ENCODE data around the gene DPEP2NB. TPM values are rescaled to one million over a fixed set of nuclear protein-coding genes. Genes with fewer than 3 reads are reported as not detected.

The DPEP2NB gene
- total and polyA plus RNA-seq, 2 donors (not counting 3 experiments of a cell fraction or from before 2014, with no cell fraction given): not detected

- POLR2A ChIA-PET: no interaction called here
- Histone ChIP-seq H3K9me3 (replicated peaks; ENCODE audit: control insufficient read depth, insufficient read depth, low read length) (no peaks in the 10 kb centered on the region), H3K36me3 (ENCODE audit: control insufficient read depth in 2 of 2, extremely low read depth in 1 of 2, insufficient read depth in 2 of 2, low read length in 2 of 2) (peaks cover 0 to 5% of the 10 kb centered on the region in 2 experiments), H3K4me3 (replicated peaks in 1 of 3; ENCODE audit: insufficient read depth in 1 of 3, low read depth in 1 of 3, low read length in 3 of 3) (no peak overlapping the region), H3K4me2 (ENCODE audit: insufficient read depth, low read length) (no peak overlapping the region), H4K20me1 (replicated peaks; ENCODE audit: control insufficient read depth, extremely low read depth, insufficient read depth, low read length) (no peaks in the 10 kb centered on the region), H3K27me3 (ENCODE audit: control insufficient read depth in 2 of 2, insufficient read depth in 2 of 2, low read length in 2 of 2) (no peaks in the 10 kb centered on the region), H3K27ac (ENCODE audit: insufficient read depth, low read depth, low read length) (no peak overlapping the region), H3K9ac (replicated peaks; ENCODE audit: extremely low read depth, insufficient read depth, low read length) (no peak overlapping the region), H3K9me1 (replicated peaks; ENCODE audit: control insufficient read depth, extremely low read depth, insufficient read depth, low read length) (no peaks in the 10 kb centered on the region), H3K4me1 (ENCODE audit: control insufficient read depth, extremely low read depth, insufficient read depth, low read length) (no peaks in the 10 kb centered on the region), H2AFZ (ENCODE audit: low read depth, low read length) (no peak overlapping the region), H3K79me2 (ENCODE audit: control insufficient read depth, insufficient read depth, low read length) (peaks cover 3% of the 10 kb centered on the region)
- CTCF ChIA-PET: interaction anchor here (0.6 to 4.3 kb wide), 4 partner anchors 10 to 93 kb away, joined by 3 to 28 read pairs (median 3); no protein-coding TSS in a partner anchor
- intact Hi-C loops (cut with micrococcal nuclease) (no loop called here), dilution Hi-C loops (cut with MboI; ENCODE audit: extremely low pct_ligation_motif_present, low sequenced_read_pairs) (no loop called here)
- BruUV-seq (replicated peaks): no TSS peak
- no peak for FAIRE-seq
- DNase-seq (ENCODE audit: low read depth, low spot score): no peak
- no peak for TF ChIP-seq GATA2 (IDR thresholded peaks at IDR 0.05; ENCODE audit: insufficient read depth, insufficient read length, low read depth, low read length)
- no peak for TF ChIP-seq MYC (IDR thresholded peaks at IDR 0.05; ENCODE audit: low read depth, low read length)
- no peak for TF ChIP-seq JUN (IDR thresholded peaks at IDR 0.05; ENCODE audit: borderline replicate concordance, insufficient read depth, insufficient read length, low read depth)
- TF ChIP-seq POLR2A (IDR thresholded peaks at IDR 0.05; ENCODE audit: low read depth, low read length): no peak
- TF ChIP-seq FOS (IDR thresholded peaks at IDR 0.05; ENCODE audit: borderline replicate concordance, insufficient read depth, low read length): no peak
- TF ChIP-seq CTCF (IDR thresholded peaks at IDR 0.05; ENCODE audit: extremely low read depth in 1 of 2, insufficient read depth in 1 of 2, low read depth in 1 of 2, low read length in 2 of 2): no peak
- TF ChIP-seq POLR2AphosphoS5 (IDR thresholded peaks at IDR 0.05; ENCODE audit: insufficient read depth, low read depth, low read length): no peak
- no peak for TF ChIP-seq MAX (IDR thresholded peaks at IDR 0.05; ENCODE audit: insufficient read depth, insufficient read length)
- no peak for TF ChIP-seq EZH2 (IDR thresholded peaks at IDR 0.05; ENCODE audit: borderline replicate concordance, low read depth, low read length, severe bottlenecking)
These were observed 13.3 kb upstream of the DPEP2NB start for GRCh38 chr16:68028996-68029395.

Data from endothelial cell of umbilical vein (primary cell).